Astrocyte of the spinal cord (primary cell): Measurements from ENCODE around the gene C1QTNF5.

Experiments used
- DNase-seq: peaks from one replicate; pipeline ENCODE4 v3.0.0; 2011; ENCODE audit warnings: low read depth, low spot score
- H3K4me3 ChIP-seq: 2 replicates; pipeline ENCODE4 v1.5.1; 2011; ENCODE audit warnings: low read depth, mild to moderate bottlenecking, low read length, moderate library complexity
- in situ Hi-C: cut with HindIII; loops from 2 replicates; pipeline ENCODE4 v1.10.0; 2017; ENCODE audit warnings: low sequenced_read_pairs
- TF ChIP-seq, protein P1 (sequence below): IDR thresholded peaks from 2 replicates; pipeline ENCODE4 v1.5.1; 2012; ENCODE audit warnings: low read depth, mild to moderate bottlenecking, low read length, inconsistent platforms

Gene C1QTNF5

DNA sequence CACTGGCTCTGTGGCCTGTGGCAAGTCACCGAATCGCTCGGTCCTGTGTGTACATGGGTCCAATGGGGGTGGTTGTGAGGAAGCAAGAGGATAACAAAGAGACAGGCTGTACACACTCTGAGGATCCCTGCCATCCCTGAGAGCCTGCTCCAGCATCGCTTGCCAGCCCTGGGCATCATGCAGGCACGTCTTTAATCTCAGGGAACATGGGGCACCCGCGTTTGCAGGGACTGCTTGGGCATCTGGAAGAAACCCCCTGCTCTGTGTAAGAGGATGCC is 1.3 kb upstream of the C1QTNF5 start:
- no peak for DNase-seq
- TF ChIP-seq, protein P1, sequence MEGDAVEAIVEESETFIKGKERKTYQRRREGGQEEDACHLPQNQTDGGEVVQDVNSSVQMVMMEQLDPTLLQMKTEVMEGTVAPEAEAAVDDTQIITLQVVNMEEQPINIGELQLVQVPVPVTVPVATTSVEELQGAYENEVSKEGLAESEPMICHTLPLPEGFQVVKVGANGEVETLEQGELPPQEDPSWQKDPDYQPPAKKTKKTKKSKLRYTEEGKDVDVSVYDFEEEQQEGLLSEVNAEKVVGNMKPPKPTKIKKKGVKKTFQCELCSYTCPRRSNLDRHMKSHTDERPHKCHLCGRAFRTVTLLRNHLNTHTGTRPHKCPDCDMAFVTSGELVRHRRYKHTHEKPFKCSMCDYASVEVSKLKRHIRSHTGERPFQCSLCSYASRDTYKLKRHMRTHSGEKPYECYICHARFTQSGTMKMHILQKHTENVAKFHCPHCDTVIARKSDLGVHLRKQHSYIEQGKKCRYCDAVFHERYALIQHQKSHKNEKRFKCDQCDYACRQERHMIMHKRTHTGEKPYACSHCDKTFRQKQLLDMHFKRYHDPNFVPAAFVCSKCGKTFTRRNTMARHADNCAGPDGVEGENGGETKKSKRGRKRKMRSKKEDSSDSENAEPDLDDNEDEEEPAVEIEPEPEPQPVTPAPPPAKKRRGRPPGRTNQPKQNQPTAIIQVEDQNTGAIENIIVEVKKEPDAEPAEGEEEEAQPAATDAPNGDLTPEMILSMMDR: no peak
- H3K4me3 ChIP-seq: no peak overlapping the region
- in situ Hi-C loops: no loop called here

DNA sequence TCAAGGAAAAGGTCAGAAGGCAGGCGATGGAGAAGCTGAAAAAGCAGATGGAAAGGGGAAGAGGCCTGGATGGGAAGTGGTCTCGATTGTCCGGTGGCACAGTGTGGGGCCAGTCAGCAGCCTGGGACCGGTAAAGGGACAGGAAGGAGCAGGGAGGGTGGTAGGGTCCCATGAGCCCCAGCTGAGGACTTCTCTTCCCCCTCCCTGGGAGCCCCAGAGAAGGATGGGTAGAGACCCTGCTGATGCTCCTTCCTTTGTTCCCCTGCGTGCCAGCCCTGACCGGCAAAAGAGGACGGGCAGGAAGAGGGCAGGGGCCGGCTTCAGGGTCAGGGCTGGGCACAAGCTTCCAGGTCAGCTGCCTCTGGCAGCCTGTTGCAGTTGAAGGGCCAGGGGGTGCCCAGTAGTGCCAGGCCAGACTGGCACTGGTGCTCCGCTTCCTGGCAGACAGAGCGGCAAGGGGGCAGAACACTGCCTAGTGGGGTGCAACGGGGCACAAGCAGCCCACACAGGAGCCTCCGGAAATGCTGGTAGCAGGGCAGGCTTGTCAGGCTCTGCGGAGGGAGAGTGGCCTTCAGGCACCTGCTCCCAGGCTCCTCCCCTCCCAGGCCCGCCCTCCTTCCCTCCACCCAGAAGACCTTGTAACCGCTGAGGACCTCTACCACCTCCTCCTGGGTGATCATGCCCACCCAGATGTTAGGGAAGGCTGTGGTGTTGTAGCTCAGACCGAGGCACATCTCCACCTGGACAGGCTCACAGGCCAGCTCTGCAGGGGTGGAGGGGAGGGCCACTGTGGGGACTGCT is 739 bp upstream of the C1QTNF5 start:
- DNase-seq: no peak
- TF ChIP-seq, protein P1: no peak
- in situ Hi-C loops: no loop called here
- H3K4me3 ChIP-seq: no peak overlapping the region

DNA sequence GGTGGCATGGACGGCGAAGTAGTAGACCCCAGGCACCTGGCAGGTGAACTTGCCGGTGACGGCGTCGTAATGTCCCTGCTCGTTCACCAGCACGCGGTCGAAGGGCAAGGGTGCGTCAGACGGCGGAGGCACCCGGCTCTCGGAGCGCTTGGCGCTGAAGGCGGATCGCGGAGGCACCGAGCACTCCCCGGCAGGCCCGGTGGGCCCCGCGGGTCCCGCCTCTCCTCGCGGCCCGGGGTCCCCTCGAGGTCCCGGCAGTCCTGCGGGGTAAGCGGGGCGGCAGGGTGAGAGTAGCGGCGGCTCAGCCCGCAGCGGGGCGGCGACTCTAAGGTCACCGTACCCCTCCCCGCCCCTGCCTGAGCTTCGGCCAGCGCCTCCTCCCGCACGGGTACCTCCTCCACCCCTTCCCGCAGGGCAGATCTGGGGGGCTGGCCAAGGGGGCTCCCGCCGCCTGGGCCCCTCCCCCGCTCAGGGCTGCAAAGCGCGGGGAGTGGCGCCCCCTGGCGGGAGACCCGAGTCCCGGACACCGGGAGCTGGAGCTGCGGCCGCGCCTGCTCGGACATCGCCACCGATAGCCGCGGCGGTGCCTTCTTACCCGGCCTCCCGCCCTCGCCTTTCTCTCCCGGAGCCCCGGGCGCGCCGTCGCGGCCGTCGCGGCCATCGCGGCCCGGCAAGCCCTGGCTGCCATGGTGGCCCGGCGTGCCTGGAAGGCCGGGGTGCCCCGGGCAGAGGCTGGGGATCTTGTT is 921 bp downstream of the C1QTNF5 start:
- in situ Hi-C loops: no loop called here
- TF ChIP-seq, protein P1: peak; percentile 79
- DNase-seq: peak; percentile 51
- H3K4me3 ChIP-seq: peak overlapping the region; percentile 49

DNA sequence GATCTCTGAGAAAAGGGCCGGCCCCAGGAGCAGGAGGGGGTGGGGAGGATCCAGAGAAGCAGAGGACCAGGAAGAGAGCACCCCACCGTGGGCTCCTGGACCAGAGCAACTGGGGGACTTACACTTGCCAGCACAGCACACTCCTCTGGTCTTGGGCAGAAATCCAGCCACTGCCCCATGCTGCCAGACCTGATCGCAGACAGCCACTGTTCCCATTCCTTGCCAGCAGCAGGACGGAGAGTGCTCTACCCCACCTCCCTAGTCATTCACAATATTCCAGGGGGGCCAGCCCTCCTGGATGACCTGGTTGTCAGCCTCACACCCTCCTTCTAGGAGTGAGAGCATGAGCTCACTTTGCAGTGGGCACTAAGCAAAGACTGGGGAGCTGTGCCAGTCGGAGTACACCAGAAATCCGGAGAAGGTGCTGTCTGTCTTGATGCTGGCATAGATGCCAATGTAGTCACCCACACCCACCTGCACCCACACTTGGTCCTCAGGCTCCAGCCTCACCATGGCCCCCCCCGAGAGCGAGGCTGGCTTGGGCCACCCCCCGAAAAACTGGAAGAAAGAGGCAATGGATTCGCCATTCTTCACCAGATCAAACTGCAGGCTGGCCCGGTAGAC is 1.6 kb downstream of the C1QTNF5 start:
- TF ChIP-seq, protein P1: no peak
- DNase-seq: no peak
- in situ Hi-C loops: no loop called here
- H3K4me3 ChIP-seq: peak overlapping the region; percentile 49

DNA sequence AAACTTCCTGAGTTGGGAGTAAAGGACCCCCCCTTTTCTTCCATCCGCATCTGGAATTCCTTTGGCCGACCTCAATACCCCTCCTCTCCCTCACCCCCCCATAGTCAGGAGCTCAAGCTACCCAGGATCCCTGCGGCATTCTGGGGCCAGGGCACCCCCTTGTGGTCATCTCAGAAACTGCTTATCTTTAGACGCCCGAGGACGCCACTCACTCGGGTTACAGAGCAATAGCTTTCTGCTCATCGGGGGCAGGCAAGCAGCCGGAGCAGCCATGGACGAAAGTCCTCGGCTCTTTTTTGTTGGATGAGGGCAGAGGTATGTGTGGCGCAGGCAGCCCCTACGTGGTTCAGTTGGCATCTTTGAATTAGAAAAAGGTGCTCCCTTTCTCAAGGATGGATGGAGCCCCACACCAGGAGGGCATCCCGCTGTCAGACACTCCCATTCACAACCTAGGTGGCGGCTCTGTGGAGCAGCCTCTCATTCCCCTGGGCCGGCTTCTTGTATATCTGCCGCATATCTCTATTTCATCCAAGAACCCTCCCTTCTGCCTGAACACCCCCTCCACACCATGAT is 2.3 kb downstream of the C1QTNF5 start:
- TF ChIP-seq, protein P1: peak; percentile 85
- in situ Hi-C loops: no loop called here
- peak; percentile 79 for DNase-seq
- peak overlapping the region; percentile 12 for H3K4me3 ChIP-seq

DNA sequence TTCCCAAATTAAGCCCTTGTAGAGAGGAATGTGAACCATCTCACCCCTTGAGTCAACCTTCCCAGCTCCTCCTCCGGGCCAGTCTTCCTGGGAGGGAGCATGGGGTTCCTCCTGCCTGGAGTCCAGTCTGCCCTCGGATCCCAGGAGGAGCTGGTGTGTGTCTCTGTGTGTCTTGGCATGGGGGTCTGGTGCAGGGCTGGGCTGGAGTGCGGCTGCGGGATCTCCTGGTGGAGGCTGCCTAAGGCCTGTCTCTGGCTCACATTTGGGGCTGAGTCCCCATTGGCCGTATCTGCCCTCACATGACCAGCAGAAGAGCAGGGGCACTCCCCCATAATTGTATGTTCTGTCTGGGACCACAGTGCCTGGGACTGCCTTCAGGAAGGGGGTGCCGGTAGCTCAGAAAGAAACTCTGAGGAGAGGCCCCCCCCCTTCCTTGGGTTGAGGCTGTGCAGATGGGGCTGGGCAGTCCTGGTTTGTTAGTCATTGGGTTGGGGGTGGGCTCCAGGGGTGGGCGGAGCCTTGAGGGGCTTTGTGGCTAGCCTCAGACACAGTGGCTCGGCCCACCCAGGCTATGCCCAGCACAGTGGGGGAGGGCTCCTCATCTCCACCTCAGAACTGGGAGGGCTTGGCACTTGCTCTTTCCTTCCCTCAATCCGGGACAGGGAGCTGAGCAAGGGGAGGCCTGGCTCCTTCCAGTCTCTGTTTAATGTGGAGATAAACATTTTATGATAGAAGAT is 2.9 kb downstream of the C1QTNF5 start:
- in situ Hi-C loops: no loop called here
- TF ChIP-seq, protein P1: no peak
- no peak overlapping the region for H3K4me3 ChIP-seq
- DNase-seq: peak; percentile 74
